Limb (tissue), 2 donors: ENCODE data around the gene TMEM223.
A peak's percentile ranks its signal among the peaks of the same experiment; 100 is the strongest.
"Not testable (repeated sequence)": the region's sequence is repeated elsewhere in the genome, so short reads cannot be mapped to it uniquely, and the experiment has no call there.

Source experiments
- DNase-seq, 2 donors: peaks; one replicate each; pipeline ENCODE4 v3.0.0-alpha.2; 2016; ENCODE audit errors: extremely low spot score in 2 of 2

TMEM223 gene

DNA sequence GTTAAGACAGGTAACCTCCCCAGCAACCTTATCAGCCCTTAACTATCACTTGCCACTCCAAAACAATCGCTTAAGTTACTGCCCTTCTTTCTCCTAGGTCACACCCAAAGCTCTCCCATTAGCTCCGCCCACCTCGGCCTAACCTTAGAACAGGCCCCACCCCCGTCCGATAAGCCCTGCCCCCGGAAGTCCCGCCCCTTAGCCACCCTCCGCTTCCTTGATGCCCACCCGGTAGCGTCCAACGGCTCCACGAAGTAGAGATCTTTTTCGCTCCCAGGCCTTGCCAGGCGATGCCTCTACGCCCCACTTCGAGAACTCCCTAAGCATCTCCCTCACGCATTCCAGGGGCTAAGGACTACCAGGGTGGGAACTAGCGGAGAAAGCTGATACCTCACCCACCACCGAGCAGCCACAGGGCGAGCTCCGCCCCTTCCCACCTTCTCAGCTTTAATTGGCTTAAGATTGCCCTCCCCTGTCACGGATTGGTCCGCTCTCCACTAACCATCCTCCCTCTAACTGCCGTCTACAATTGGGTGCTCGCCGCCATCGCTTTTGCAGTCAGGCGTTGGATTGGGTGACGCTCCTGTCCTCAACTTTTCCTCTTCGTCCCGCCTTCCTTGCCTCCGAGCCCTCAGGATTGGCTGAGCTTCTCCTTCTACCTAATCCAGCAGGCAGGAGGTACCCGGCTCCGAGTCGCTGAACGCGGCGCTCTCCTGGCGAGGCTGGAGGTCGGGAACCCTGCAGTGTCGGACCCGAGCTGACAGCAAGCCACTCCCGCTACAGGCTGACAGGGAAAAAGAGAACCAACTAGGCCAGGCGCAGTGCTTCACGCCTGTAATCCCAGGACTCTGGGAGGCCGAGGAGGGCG is 37.8 kb downstream of the TMEM223 start, which contains the start of gene ZBTB3:
Gene ZBTB3, minus strand, starts transcription at position 425 of the 868 bp plus-strand sequence. CDS start 496 bp downstream, outside the sequence.
- peak; percentile 96 to 100 for DNase-seq

DNA sequence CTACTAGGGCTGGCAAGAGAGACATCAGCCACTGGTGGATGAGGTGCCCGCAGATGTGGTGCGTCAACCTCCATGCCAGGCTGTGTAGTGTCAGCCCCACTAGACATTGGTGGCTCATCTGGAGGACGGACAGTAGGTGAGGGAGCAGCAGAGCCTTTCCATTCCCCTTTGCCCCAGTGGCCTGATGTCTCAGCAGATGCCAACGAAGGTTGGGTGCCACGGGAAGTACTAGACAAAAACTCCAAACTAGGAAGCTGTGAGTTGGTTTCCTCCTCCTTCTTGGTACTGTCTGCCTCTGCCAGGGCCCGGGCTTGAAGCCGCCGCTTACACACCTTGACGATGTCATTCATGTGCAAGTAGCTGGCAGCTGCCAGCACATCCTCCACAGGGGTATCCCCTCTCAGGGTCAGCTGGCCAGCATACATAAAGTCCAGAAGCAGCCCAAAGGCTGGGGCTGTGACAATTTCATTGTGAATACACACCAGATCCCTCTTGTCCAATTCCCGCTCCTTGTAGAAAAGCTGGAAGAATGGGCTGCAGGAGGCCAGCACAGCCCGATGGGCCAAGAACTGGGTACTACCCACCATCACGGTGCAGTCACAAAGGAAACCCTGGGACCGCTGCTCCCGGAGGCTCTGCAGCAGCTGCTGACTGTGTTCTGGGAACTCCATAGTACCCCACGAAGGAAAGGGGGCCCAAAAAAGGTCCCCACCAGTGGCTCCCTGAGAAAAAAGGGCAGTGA is 38.6 kb downstream of the TMEM223 start:
- DNase-seq: no peak

DNA sequence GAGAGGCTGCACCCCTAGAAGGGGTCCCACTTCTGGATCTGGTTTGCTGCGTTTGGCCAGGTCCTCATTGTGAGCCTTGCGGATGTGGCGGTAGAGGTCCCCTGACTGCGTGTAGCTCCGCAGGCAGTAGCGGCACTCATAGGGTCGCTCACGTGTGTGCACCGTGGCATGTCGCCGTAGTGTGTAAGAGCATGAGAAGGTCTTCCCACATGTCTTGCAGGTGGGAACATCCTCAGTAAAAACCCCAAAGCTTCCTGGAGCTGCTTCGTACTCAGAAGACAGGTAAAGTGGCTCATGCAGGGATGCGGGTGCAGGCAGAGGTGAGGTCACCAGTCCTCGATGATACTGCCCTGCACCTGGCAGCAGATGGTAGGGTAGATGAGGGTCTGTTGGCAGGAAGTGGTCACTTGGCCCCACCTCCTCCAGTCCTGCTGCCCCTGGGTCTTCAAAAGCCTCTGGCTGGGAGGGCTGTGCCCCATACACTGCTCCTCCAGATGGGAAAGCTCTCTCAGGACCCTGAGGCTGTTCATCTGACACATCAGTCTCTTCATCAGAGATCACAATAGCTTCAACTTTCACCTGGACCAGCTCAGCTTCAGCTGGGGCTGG is 39.5 kb downstream of the TMEM223 start:
- DNase-seq: no peak

DNA sequence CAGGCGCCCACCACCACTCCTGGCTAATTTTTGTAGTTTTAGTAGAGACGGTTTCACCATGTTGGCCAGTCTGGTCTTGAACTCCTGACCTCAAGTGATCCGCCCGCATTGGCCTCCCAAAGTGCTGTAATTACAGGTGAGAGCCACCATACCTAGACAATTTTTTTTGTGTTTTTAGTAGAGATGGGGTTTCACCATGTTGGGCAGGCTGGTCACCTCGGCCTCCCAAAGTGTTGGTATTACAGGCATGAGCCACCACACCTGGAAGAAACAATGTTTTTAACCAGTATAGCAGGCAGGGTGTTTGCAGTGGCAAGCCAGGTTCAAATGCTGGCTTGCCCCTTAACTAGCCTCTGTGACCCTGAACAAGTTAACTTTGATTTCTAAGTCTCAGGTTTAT is 41.9 kb downstream of the TMEM223 start:
- not testable (repeated sequence) for DNase-seq

DNA sequence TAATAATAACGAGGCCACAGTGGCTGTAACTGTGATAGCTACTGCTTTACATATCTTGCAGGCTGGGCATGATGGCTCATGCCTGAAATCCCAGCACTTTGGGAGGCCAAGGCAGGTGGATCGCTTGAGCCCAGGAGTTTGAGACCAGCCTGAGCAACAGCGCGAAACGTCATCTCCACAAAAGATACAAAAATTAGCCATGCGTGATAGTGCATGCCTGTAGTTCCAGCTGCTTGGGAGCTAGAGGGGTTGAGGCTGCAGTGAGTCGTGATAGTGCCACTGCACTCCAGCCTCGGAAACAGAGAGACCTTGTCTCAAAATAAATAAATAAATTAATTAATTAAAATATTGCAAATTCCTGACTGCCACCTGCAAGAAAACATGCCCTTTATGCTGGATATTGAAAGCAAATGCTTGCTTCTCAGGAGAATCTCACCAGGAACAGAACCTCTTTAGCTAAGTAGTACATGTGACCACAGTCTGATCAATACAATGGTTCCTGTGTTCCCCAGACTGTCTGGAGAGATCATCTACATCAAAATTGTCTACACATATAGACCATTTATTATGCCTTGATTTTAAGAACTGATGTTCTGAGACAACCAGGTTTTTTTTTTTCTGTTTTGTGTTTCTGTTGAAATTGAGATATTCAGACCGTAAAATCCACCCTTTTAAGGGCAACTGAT is 44.2 kb downstream of the TMEM223 start:
- DNase-seq: no peak
